Stimulated activated CD8-positive, alpha-beta memory T cell treated with anti-CD3 and anti-CD28 coated beads, Interleukin-2, amount 100 ng/mL, for 1 hour (primary cell): ENCODE measurements around the gene SSBP3.
"Not testable (repeated sequence)": the region's sequence is repeated elsewhere in the genome, so short reads cannot be mapped to it uniquely, and the experiment has no call there.

Source experiments
- DNase-seq, 2 donors: peaks; one replicate each; pipeline ENCODE4 v3.0.0-alpha.2; 2020; ENCODE audit warnings: low read depth in 2 of 2

Gene SSBP3

DNA sequence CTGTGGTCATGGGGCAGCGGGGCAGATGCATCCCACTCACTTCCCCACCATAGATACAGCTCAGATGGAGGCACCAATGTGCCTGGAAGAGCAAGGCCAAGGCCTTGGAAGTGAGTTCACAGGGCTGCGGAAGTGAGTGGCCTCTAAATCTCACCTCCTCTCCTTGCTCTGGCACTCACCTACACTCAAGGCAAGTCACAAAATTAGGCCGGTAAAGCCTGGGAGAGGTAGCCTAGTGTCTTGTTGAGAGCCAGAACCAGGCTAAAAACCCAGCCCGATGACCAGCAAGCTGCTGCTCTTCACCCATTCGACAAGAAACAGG lies 57.5 kb downstream of the SSBP3 start:
- DNase-seq: no peak

GRCh38 chr1:54347955-54348699 lies 58.1 kb downstream of the SSBP3 start:
- no peak for DNase-seq

DNA sequence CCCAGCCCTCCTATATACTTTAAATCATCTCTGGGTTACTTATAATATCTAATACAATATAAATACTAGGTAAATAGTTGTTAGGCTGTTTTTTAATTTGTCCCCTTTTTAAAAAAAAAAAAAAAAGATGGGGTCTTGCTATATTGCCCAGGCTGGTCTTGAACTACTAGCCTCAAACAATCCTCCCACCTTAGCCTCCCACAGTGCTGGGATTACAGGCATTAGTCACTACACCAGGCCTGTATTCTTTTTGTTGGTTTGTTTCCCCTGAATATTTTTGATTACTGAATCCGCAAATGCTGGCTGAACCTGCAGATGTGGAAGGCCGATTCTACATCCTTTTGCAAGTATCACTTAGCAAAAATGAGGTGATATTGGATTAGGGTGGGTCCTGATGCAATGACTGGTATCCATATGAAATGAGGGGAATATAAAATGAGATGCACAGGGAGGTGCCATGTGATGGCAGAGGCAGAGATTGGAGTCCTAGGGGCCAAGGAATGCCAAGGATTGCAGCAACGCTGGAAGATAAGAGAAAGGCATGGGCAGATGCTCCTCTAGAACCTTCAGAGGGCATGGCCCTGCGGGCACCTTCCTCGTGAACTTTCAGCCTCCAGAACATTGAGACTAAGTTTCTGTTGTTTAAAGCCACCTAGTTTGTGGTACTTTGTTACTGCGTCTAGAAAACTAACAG lies 58.8 kb downstream of the SSBP3 start:
- no peak for DNase-seq

GRCh38 chr1:54345548-54345947 lies 60.6 kb downstream of the SSBP3 start:
- DNase-seq: not testable (repeated sequence)

DNA sequence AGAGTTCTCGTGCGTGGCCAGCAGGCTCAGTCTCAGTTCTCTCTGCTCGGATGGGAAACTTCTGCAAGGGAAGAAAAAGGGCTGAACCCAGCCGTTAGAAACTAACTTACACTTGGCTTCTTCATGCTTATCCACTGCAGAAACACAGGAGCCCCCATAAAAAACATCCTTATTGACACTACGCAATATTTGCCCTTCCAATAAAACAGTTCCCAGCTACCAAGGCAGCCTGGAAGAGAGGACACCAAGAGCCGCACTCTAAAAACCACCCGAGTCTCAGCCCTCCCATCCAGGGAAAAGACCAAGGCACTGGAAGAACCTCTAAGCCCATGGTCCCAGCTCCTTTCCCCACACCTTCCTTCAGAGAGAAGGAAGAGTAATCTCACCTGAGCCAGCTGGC lies 61.1 kb downstream of the SSBP3 start:
- no peak for DNase-seq

- DNase-seq: no peak
These were observed 63.2 kb downstream of the SSBP3 start for GRCh38 chr1:54342742-54343687.

DNA sequence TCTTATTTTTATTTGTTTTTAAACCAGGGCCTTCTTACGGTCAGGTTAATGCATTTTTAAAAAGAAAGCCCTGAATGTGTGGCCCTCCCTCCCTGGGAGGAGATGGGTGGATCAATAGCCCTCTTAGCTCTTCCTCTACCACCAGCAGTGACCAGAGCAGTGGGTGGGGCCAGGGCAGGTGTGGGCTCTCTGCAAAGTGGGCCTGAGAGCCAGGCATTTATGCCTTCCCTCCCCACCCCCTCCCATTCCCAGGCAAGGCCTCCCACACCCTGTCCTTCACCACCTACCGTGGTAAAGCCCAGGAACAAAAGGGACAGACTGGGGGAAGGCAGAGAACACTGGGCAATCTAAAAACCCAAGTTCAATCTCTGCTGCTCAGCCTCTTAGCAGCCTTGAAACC lies 63.9 kb downstream of the SSBP3 start:
- no peak for DNase-seq

GRCh38 chr1:54341763-54342162 lies 64.4 kb downstream of the SSBP3 start:
- no peak for DNase-seq

DNA sequence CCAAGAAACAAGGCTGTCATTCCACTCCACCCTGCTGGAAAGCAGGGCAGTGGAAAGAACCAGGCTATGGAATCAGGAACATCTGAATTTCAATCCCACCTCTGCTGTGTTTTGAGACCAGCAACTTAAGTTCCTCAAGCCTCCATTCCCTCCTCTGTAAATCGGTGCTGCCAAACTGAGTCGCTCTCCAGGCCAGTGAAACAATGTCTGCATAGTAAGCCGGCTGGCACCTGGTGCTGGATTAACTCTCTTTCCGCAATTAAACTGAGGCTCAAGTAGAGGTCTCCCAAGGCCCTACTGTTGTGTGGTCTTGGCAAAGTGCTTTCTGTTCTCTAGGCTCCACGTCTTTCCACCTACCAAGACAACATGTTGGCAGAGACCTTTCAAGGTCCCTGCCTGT lies 65.3 kb downstream of the SSBP3 start:
- no peak for DNase-seq

GRCh38 chr1:54340434-54340833 lies 65.8 kb downstream of the SSBP3 start:
- no peak for DNase-seq

GRCh38 chr1:54339126-54339525 lies 67.1 kb downstream of the SSBP3 start:
- DNase-seq: no peak

GRCh38 chr1:54338464-54338863 lies 67.7 kb downstream of the SSBP3 start:
- DNase-seq: no peak

- no peak for DNase-seq
These were observed 68.3 kb downstream of the SSBP3 start for GRCh38 chr1:54337928-54338327.

DNA sequence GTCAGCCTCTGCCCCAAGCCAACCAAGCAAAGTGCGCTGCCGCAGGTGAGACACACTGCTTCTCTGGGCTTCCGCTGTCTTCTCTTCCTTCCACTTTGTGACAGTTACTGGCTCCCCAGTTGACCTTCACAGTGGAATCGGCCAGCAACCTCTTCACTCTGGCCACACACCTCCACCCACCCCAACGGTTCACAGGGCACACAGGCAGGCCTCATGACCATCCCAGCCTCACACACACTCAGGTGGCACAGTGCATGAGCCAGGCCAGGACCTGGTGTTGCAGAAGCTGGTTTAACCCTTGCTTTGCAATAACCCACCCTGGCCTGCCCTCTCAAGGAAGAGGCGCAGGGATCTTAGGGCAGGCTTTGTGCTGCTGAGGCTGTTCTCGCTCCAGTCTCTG lies 69.2 kb downstream of the SSBP3 start:
- no peak for DNase-seq

DNA sequence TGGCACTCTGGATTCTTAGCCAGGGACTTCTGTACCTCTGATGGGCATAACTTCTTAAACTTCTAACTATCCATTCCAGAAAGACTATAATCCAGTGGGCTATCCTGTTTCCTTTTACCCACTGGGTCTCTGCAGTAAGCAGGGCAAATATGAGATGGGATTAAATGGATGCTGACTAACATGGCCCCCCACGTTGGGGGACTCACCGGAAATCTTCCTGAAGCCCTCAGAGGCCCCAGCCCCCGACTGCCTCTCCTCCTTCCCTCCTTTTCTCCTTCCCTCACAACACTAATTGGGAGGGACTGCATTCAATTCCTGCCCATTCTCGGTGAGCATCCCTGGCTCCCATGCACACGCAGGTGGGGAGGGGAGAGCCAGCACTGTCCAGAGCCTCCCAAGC lies 70.1 kb downstream of the SSBP3 start:
- DNase-seq: no peak

- DNase-seq: no peak
These were observed 70.5 kb downstream of the SSBP3 start for GRCh38 chr1:54335755-54336108.

DNA sequence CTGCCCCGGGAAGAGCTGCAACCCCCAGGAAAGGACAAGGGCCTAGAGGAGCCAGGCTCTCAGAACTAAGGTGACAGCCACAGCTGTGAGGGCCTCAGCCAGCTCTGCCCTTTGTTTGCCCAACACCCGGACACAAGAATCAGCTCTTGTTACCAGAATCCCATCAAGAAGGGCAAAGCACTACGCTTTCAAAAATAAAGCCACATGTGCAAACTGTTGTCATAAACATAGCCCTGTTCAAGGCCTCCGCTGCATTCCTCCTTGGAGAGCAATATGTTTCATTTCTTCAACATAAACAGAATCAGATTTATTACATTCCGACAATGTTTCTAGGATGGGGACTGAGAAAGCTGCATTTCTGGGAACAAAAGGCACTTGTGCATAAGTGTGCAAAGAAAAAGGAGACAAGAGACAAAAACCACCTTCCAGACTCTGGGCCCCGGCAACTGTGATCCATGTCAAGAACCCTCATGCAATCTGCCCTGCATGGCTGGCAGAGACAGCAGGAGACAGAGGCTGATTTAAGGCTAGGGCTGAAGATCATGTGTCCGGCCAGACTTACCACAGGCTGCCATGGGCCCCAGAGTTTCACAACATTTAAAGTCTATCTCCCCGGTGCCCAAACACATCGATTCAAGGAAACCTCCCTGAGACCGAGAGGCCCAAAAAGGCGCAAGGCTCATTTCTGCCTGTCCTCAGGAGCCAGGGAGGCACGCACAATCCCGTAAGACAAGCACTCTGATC lies 71.0 kb downstream of the SSBP3 start:
- no peak for DNase-seq

- DNase-seq: no peak
These were observed 73.2 kb downstream of the SSBP3 start for GRCh38 chr1:54332781-54333585.

- DNase-seq: no peak
These were observed 74.2 kb downstream of the SSBP3 start for GRCh38 chr1:54331843-54332463.

- DNase-seq: no peak
These were observed 75.0 kb downstream of the SSBP3 start for GRCh38 chr1:54331091-54331772.
